Calu3 (cell line): Measurements from ENCODE around the gene KRTAP10-12. TPM values are rescaled to one million over a fixed set of nuclear protein-coding genes. Genes with fewer than 3 reads are reported as not detected.

Experiments
- BruUV-seq: library from RNA; stranded (reverse); fragments of 400-500 nt; replicated peaks from 2 replicates; lab custom pipeline; 2021; lab: Mats Ljungman, UMichigan
- CTCF ChIA-PET: fragments of 300-600 bp; sonication (Branson Sonifier 250); formaldehyde crosslinking; loops from one replicate; lab custom pipeline; 2022; ENCODE audit warnings: antibody characterized with exemption; lab: Charles Lee
- DNase-seq: peaks from one replicate; pipeline ENCODE4 v3.0.0; 2022
- H3K27ac Mint-ChIP-seq: one replicate; pipeline ENCODE4 v1.8.0; 2022; ENCODE audit warnings: mixed read lengths; ENCODE audit not compliant: unreplicated experiment
- H3K27me3 Mint-ChIP-seq: one replicate; pipeline ENCODE4 v1.8.0; 2022; ENCODE audit warnings: mixed read lengths; ENCODE audit not compliant: unreplicated experiment
- H3K36me3 Mint-ChIP-seq: one replicate; pipeline ENCODE4 v1.8.0; 2022; ENCODE audit warnings: mild to moderate bottlenecking, moderate library complexity, mixed read lengths; ENCODE audit not compliant: insufficient read depth, unreplicated experiment
- H3K4me1 Mint-ChIP-seq: one replicate; pipeline ENCODE4 v1.8.0; 2022; ENCODE audit warnings: mild to moderate bottlenecking, low read depth, mixed read lengths; ENCODE audit not compliant: unreplicated experiment
- H3K4me3 Mint-ChIP-seq: one replicate; pipeline ENCODE4 v1.8.0; 2022; ENCODE audit warnings: mild to moderate bottlenecking, low read depth, moderate library complexity, mixed read lengths; ENCODE audit not compliant: unreplicated experiment
- H3K9me3 Mint-ChIP-seq: one replicate; pipeline ENCODE4 v1.8.0; 2022; ENCODE audit warnings: low read depth, mixed read lengths; ENCODE audit not compliant: unreplicated experiment
- intact Hi-C: fragments of 100-400 bp; cut with micrococcal nuclease; formaldehyde crosslinking; loops from one replicate; pipeline ENCODE4 v1.10.0; 2022; ENCODE audit not compliant: unreplicated experiment
- total RNA-seq: library from RNA; stranded (reverse); gene quantifications from 2 replicates; pipeline ENCODE4 v1.2.3, GENCODE V29; 2022
- TF ChIP-seq, protein P1 (sequence below): fragments of 200-600 bp; IDR thresholded peaks from one replicate; pipeline ENCODE4 v1.8.0; 2022; ENCODE audit warnings: antibody characterized with exemption; ENCODE audit not compliant: unreplicated experiment

KRTAP10-12 gene
- total RNA-seq, 1 experiment from 2014 or later: not detected

DNA sequence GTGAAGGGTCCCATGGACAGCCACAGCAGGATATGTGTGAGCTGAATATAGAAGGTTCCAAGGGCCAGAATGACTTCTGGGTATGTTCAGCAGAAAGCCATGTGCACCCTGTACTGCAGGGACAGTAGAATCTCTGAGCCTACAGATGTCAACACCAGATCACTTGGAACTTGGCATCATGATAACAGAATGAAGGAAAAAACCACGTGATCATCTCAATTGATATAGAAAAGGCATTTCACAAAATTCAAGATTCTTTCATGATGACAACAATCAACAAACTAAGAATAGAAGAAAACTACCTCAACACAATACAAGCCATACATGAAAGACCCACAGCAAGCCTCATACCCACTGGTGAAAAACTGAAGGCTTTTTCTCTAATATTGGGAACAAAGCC, 29.4 kb upstream of the KRTAP10-12 start:
- H3K36me3 Mint-ChIP-seq: no peaks in the 10 kb centered on the region
- TF ChIP-seq, protein P1, sequence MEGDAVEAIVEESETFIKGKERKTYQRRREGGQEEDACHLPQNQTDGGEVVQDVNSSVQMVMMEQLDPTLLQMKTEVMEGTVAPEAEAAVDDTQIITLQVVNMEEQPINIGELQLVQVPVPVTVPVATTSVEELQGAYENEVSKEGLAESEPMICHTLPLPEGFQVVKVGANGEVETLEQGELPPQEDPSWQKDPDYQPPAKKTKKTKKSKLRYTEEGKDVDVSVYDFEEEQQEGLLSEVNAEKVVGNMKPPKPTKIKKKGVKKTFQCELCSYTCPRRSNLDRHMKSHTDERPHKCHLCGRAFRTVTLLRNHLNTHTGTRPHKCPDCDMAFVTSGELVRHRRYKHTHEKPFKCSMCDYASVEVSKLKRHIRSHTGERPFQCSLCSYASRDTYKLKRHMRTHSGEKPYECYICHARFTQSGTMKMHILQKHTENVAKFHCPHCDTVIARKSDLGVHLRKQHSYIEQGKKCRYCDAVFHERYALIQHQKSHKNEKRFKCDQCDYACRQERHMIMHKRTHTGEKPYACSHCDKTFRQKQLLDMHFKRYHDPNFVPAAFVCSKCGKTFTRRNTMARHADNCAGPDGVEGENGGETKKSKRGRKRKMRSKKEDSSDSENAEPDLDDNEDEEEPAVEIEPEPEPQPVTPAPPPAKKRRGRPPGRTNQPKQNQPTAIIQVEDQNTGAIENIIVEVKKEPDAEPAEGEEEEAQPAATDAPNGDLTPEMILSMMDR: no peak
- peaks cover 2% of the 10 kb centered on the region for H3K9me3 Mint-ChIP-seq
- H3K4me3 Mint-ChIP-seq: no peak overlapping the region
- no peak for DNase-seq
- CTCF ChIA-PET: no interaction called here
- H3K27ac Mint-ChIP-seq: no peak overlapping the region
- peaks cover 47% of the 10 kb centered on the region for H3K27me3 Mint-ChIP-seq
- no peaks in the 10 kb centered on the region for H3K4me1 Mint-ChIP-seq
- BruUV-seq: no TSS peak
- intact Hi-C loops: no loop called here

DNA sequence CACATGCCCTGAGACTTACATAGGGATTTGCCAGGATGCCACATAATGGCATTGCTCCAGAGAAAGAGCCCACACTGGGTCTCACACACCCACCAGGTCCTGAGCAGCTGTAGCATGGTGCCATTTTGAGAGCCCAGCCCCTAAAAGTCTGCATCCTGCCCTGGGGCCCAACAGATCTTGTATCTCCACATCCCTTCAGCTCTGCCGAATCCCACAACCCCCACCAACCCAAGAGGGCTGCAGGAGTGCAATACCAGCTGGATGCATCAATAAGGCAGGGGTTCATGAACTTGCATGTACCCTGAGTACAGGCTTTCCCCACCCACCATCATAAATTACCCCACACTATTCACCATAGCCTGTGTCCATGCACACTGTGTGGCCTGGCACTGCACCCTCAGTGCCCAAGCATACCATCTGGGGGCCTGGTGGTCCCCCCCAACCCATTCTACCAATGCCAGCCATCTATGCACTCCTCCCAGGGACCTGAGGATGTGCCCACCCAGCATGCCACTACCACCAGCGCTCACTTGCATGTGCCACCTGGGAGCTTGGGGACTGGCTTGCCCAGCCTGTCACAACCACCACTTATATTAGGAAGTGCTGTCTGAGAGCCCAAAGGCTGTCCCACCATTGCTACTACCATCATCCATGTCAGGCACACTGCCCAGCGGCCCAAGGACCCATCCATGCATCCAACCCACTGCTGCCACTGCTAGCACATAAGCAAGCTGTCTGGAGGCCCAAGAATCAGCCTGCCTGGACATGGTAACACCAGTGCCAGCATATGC, 26.1 kb upstream of the KRTAP10-12 start:
- Mint-ChIP-seq H3K4me3 (no peak overlapping the region), H3K27ac (no peak overlapping the region), H3K27me3 (peaks cover 75% of the 10 kb centered on the region), H3K36me3 (no peaks in the 10 kb centered on the region), H3K4me1 (no peaks in the 10 kb centered on the region), H3K9me3 (peaks cover 2% of the 10 kb centered on the region)
- CTCF ChIA-PET: no interaction called here
- TF ChIP-seq, protein P1: no peak
- intact Hi-C loops: no loop called here
- BruUV-seq: no TSS peak
- no peak for DNase-seq

DNA sequence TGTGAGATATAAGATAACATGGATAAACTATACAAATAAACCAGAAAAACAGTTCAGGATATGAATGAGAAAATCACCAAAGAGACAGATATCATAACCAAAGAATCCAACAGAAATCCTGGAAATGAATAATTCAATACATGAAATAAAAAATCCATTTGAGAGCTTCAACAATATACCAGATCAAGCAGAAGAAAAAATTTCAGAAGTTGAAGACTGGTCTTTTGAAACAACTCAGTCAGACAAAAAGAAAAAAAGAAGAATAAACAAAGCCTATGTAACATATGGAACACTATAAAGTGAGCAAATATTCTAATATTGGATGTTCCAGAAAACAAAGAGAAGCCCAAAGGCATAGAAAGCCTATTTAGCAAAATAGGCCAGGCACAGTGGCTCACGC, 25.1 kb upstream of the KRTAP10-12 start:
- DNase-seq: no peak
- Mint-ChIP-seq H3K27ac (no peak overlapping the region), H3K4me1 (no peaks in the 10 kb centered on the region), H3K27me3 (peaks cover 85% of the 10 kb centered on the region), H3K36me3 (peaks cover 5% of the 10 kb centered on the region), H3K4me3 (no peak overlapping the region), H3K9me3 (peaks cover 2% of the 10 kb centered on the region)
- CTCF ChIA-PET: no interaction called here
- TF ChIP-seq, protein P1: no peak
- BruUV-seq: no TSS peak
- intact Hi-C loops: no loop called here

DNA sequence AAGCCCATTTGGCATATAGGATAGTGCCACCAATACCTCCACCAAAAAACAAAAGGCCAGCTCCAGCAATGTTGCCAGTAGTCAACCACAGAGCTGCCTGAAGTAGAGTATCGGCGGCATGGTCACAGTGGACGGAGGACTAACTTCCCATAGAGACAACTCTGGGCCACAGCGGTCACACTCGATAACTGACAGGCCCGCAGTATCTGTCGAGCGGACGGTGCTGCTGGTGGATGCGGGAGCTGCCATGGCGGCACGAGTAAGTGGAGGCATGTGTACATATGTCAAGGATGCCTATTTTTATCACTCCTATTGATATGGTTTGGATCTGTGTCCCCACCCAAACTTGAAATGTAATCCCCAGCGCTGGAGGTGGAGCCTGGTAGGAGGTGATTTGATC, 19.1 kb upstream of the KRTAP10-12 start:
- CTCF ChIA-PET: no interaction called here
- BruUV-seq: no TSS peak
- no peak overlapping the region for H3K27ac Mint-ChIP-seq
- H3K36me3 Mint-ChIP-seq: peaks cover 5% of the 10 kb centered on the region
- H3K27me3 Mint-ChIP-seq: peaks cover 91% of the 10 kb centered on the region
- intact Hi-C loops: no loop called here
- DNase-seq: no peak
- TF ChIP-seq, protein P1: no peak
- no peaks in the 10 kb centered on the region for H3K9me3 Mint-ChIP-seq
- H3K4me1 Mint-ChIP-seq: no peaks in the 10 kb centered on the region
- no peak overlapping the region for H3K4me3 Mint-ChIP-seq
